Nucleus accumbens (tissue), 56 donors: ENCODE results near the gene PLXNB2.

Experiments
- DNase-seq, 56 donors: peaks; one replicate each; lab custom pipeline; 2025; lab: John Stamatoyannopoulos, UW

PLXNB2 gene

GRCh38 chr22:50255607-50256006, 51.8 kb downstream of the PLXNB2 start:
- DNase-seq: no peak

- no peak for DNase-seq
Observed at GRCh38 chr22:50255099-50255498, 52.3 kb downstream of the PLXNB2 start.

- no peak for DNase-seq
Observed at GRCh38 chr22:50253941-50254340, 53.5 kb downstream of the PLXNB2 start.

- DNase-seq: no peak
Observed at GRCh38 chr22:50253046-50253915, 54.2 kb downstream of the PLXNB2 start.

- peak in 16 of 56 donors; percentile 5 to 70 (median 38) for DNase-seq
Observed at GRCh38 chr22:50252082-50253045, 55.1 kb downstream of the PLXNB2 start.

- peak in 1 of 56 donors; percentile 49 for DNase-seq
Observed at GRCh38 chr22:50251477-50252081, 55.9 kb downstream of the PLXNB2 start.

- DNase-seq: peak in 9 of 56 donors; percentile 24 to 58 (median 42)
Observed at GRCh38 chr22:50250555-50251476, 56.6 kb downstream of the PLXNB2 start, which contains the start of gene HDAC10. Gene HDAC10 (minus strand): TSS chr22:50251265. CDS start chr22:50251032, 233 bp downstream.

- no peak for DNase-seq
Observed at GRCh38 chr22:50250249-50250554, 57.2 kb downstream of the PLXNB2 start.

- DNase-seq: no peak
Observed at GRCh38 chr22:50249341-50250248, 57.9 kb downstream of the PLXNB2 start.

- no peak for DNase-seq
Observed at GRCh38 chr22:50248196-50249081, 59.0 kb downstream of the PLXNB2 start.

GRCh38 chr22:50247748-50248147, 59.7 kb downstream of the PLXNB2 start:
- peak in 4 of 56 donors; percentile 8 to 35 (median 18) for DNase-seq

GRCh38 chr22:50246242-50247175, 60.9 kb downstream of the PLXNB2 start:
- no peak for DNase-seq

- no peak for DNase-seq
Observed at GRCh38 chr22:50245214-50246072, 62.0 kb downstream of the PLXNB2 start.

GRCh38 chr22:50244420-50245213, 62.8 kb downstream of the PLXNB2 start, which contains the start of gene TUBGCP6:
Gene TUBGCP6 (minus strand): TSS chr22:50245023. CDS start chr22:50244459, 564 bp downstream.
- DNase-seq: peak in 55 of 56 donors; percentile 67 to 98 (median 88)
